HG03159 (cell line): Measurements from ENCODE around the gene CACNA1G.

Experiments
- ATAC-seq: cut with Tn5 transposase; IDR thresholded peaks from one replicate; pipeline ENCODE4 v1.9.1; 2021; ENCODE audit warnings: mild to moderate bottlenecking, moderate library complexity; ENCODE audit not compliant: unreplicated experiment

CACNA1G gene

GRCh38 chr17:50667259-50668024 lies 106.9 kb downstream of the CACNA1G start:
- ATAC-seq: no peak

- no peak for ATAC-seq
Measured at GRCh38 chr17:50668025-50668837, 107.7 kb downstream of the CACNA1G start.

GRCh38 chr17:50668838-50669581 lies 108.5 kb downstream of the CACNA1G start:
- ATAC-seq: no peak

GRCh38 chr17:50672071-50672470 lies 111.6 kb downstream of the CACNA1G start:
- no peak for ATAC-seq

- ATAC-seq: no peak
Measured at GRCh38 chr17:50672831-50673551, 112.5 kb downstream of the CACNA1G start.

GRCh38 chr17:50675190-50675589 lies 114.7 kb downstream of the CACNA1G start:
- ATAC-seq: no peak

GRCh38 chr17:50675627-50676026 lies 115.1 kb downstream of the CACNA1G start:
- no peak for ATAC-seq

GRCh38 chr17:50676065-50676975 lies 115.8 kb downstream of the CACNA1G start:
- no peak for ATAC-seq
